ENCODE results near the gene SUSD1.

SUSD1 gene

DNA sequence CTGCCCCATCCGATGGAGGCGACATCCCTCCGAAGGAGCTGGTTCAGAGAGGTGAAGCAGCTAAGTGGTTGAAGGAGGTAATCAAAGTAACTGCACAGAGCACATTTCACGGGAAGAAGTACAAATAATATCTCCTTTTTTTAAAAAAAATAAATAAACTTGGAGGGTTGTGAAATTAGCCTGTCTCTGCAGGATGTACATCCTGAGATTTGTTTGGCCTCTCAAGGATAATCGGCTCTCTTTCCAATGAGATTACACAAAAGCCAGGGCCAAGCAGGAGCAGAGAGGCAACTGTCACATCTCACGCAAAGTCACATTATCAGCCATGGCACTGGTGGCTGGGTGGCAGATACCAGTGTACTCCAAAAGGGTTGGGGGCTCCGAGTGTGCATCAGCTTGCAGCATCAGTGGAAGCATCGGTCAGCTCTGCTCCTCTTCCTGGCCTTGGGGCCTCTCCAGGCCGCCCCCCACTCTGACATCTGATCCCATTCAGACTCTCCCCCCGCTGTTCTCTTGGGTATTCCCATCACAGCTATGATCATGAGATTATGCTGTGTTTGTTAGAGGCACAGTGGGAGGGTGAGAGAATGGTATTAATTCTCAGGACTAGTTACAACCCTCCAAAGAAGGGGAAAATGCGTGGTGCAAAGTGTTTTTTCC lies 168.6 kb downstream of the SUSD1 start:
- DNase-seq = no peak

DNA sequence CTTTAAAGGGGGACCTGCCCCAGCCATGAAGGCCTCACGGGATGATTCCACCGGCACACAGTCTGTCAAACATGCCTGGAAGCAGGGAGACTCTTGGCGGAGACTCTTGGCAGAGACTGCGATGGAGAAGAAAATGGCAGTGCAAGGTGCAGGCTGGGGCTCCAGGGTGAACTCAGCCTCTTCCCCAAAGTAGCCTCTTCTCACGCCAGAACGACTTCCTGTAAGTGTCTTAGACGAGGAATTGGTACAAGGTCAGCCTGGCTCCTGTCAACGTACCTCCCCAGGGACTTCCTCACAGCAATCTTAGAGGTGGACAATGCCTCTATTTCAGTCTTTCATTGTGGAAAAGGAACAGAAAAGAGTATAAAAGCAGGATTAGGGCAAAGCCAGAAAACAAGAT lies 169.2 kb downstream of the SUSD1 start:
- no peak for DNase-seq

DNA sequence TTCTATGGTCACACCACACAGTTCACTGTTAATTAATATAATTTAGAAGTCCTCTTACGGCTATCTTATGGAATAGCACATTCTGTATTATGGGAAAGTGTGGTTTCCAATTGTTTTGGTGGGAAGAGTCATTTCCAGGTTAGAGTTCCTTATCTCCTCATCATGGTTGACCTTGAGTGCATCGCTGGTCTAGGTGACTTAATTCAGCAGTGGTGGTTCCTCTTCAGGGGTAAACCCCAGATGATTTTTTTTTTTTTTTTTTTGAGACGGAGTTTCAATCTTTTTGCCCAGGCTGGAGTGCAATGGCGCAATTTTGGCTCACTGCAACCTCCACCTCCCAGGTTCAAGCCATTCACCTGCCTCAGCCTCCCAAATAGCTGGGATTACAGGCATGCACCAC lies 171.6 kb downstream of the SUSD1 start:
- no peak for DNase-seq

DNA sequence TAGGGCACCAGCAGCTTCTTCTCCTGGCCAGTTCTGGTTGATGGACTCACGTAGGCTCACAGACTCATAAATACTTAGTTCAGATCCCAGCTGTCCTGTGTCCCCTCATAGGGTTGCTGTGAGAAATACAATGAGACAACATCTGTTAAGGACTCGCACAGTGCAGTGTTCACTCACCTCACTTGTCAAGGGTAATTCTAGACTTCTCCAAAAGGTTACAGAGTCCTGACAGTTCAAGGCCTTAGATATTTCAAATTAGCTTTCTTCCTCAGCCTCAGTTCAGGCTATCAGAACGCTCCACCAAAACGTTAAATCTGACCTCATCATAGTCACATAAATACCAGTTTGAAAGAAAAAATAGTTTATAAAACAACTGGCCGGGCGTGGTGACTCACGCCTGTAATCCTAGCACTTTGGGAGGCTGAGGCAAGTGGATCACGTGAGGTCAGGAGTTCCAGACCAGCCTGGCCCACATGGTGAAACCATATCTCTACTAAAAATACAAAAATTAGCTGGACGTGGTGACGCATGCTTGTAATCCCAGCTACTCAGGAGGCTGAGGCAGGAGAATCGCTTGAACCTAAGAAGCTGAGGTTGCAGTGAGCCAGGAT lies 172.1 kb downstream of the SUSD1 start:
- DNase-seq = no peak

DNA sequence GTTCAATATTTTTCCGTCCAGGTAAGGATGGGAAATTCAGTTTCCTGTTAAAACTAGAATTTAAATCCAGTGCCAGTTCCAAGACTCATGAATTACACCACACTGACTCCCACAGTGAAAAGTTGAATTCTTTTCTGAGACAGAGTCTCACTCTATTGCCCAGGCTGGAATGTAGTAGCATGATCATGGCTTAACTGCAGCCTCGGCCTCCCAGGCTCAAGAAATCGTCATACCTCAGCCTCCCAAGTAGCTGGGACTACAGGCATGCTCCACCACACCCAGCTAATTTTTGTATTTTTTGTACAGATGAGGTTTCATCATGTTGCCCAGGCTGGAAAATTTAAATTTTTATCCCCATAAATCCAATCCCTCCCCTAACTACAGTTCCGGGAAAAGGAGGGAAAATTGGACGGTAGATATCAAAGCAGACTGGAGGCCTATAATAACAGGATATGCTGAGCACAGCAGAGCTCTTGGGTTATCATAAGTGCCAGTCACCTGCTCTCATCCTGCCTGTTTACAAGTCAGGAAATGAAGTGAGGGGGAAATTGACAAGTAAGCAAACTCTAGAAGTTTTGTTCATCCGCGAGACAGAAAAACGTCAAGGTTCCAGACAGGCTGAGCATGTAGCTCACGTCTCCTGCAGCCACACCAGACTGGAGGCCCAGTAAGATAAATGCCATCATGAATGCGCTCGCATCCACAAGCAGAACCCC lies 172.8 kb downstream of the SUSD1 start:
- DNase-seq = no peak

DNA sequence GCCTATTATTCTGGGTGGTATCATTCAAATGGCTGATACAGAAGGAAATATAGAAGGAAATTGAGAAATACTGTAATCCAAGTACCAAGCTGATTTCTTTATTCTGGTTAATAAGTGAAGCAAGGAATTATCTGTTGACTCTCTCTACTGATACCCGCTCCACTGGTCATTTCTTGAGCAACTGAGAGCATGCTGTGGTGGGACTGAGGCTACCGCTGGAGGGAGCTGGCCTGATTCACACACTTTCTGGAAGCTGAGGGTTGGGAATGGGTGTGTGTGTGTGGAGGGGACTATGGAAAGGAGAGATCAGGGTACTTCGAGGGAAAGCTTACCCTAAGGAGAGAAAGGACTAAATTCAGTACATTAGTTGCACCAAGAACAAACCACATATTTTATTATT lies 174.4 kb downstream of the SUSD1 start:
- DNase-seq = no peak

DNA sequence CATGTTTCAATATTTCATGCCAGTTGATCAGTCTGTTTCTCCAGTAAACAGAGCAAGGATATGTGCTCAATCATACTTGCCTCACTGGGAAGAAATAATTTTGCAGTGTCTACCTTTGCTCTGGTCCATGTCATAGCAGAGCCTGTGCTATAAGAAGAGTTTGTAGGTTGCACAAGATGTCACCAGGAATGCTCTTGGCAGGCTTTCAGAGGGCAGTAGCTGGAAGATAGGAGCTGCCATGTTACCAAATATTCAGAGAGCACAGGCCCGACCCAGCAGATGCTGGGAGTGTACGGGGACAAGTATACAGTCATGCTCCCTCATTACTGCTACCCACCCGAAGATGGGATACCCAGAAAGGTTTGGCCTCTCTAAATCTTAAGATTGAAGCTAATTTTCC lies 175.8 kb downstream of the SUSD1 start:
- no peak for DNase-seq

DNA sequence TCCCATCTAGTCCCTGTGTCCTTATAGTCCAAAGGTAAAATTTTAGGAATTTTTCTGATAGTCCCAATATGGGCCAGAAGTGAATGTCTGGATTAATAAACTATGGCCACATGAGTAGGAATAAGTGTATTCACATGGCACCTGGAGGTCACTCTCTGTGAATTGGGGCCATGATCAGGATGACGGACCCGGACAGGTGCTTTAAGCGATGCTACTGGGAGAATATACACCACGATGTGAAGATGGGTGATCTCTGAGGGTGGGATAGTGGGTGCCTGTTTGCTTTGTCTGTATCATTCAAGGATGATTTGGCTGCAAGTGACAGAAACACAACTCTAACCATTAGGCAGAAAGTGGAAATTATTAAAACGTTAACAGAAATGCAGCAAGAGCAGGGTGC lies 177.3 kb downstream of the SUSD1 start:
- DNase-seq = no peak

DNA sequence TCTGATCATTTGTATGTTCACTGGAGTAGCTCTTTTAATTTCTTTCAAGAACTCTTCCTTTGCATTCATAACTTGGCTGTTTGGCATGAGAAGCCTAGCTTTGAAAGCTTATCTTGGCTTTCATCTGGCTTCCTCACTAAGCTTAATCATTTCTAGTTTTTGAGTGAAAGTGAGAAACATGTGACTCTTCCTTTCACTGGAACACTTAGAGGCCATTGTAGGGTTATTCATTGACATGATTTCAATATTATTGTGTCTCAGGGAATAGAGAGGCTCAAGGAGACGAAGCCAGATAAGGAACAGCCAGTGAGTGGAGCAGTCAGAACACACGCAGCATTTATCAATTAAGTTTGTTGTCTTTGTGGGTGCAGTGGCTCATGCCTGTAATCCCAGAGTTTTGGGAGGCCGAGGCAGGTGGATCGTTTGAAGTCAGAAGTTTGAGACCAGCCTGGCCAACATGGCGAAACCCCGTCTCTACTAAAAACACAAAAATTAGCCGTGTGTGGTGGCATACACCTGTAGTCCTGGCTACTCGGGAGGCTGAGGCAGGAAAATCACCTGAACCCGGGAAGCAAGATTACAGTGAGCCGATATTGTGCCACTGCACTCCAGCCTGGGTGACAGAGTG lies 180.2 kb downstream of the SUSD1 start:
- no peak for DNase-seq

DNA sequence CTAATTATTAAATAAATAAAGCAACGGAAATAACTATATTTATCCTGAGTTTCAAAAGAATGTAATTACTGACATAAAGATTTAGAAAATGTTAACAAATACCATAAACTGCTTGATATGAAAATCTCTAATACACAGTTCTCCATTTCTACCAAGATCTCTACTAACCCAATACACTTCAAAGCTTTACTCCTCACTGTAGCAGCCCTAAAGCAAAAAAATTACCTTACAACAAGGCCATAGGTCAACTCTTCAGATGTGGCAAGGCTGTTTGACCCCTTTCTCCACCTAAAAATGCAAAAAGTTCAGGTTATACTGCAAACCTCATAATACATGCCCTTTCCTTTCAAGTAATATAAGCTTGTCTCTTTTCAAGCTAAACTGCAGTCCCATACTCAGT lies 181.8 kb downstream of the SUSD1 start:
- DNase-seq = no peak

DNA sequence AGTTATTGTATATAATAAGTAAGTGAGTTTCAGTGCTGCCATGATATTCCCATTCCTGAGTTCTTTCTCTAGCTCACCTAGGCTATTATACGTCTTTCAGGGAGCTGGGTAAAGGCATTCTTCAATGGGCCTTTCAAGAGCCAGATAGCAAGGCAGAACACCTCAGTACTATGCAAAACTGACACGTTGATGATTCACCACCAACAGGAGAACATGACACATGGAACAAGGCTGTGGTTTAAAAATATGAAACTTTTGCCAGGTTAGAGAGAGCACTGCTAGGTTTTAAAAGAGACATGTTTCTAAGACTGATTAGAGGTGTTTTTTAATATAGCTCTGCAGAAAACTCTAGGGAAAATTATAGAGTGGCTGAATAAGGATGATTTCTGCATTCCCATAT lies 182.6 kb downstream of the SUSD1 start:
- DNase-seq = no peak

DNA sequence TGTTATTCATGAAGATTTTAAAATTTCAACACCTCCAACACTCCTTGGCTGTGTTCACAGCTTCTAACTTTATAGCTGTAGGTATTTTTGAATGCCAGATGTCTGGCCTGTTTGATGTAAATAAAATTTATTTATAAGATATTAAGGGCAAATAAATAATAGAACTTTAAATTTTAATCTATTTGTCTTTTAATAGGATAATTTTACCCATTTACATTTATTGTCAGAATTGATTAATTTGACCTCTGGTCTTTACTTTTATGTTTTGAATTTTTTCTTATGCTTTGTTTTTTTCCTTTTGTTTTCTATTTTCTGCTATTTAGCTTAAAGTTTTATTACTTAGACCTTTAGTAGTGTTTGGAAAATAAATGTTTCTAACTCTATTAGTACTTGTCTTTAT lies 183.9 kb downstream of the SUSD1 start:
- DNase-seq = no peak

All from DMS79 (cell line).